ENCODE results near the gene SMIM3.
"Not testable (repeated sequence)": the region's sequence is repeated elsewhere in the genome, so short reads cannot be mapped to it uniquely, and the experiment has no call there.

The SMIM3 gene

DNA sequence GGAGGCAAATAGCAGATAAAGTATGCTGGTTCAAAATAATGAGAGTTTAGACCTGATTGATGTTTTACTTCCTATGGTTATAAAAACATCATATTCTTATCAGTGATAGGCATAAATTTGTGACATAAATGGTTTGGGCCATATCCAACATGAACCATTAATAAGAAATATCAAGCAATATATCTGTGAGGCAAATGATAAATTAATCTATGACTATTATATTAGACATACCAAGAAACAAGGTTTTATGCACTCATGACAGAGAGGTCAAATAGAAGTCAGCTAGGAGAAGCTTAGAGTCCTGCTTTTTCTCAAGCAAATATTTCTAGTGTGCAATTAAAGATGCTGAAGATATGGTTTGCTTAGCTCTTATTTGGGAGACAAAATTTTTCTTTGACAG, 10.4 kb downstream of the SMIM3 start:
- DNase-seq (ENCODE audit: low read depth): no peak
- H3K4me3 ChIP-seq (ENCODE audit: low read depth, low read length): no peak overlapping the region

- no peak overlapping the region for H3K4me3 ChIP-seq (ENCODE audit: low read depth, low read length)
- DNase-seq (ENCODE audit: low read depth): no peak
Observed at GRCh38 chr5:150789450-150789849, 10.9 kb downstream of the SMIM3 start.

- peak; percentile 99 for DNase-seq (ENCODE audit: low read depth)
- H3K4me3 ChIP-seq (ENCODE audit: low read depth, low read length): peak overlapping the region; percentile 23
Observed at GRCh38 chr5:150789943-150790611, 11.5 kb downstream of the SMIM3 start.

DNA sequence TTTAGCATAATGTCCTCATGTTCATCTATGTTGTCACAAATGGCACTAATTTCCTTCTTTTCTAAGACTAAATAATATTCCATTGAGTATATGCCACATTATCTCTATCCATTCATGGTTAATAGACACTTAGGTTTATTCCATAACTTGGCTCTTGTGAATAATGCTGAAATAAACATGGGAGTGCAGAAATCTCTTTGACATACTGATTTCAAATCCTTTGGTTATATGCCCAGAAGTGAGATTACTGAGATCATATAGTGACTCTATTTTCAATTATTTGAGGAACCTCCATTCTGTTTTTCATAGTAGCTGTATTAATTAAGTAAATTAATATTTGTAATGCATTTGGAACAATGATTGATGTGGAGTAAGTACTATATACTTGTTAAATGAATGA, 13.0 kb downstream of the SMIM3 start:
- no peak overlapping the region for H3K4me3 ChIP-seq (ENCODE audit: low read depth, low read length)
- DNase-seq (ENCODE audit: low read depth): no peak

DNA sequence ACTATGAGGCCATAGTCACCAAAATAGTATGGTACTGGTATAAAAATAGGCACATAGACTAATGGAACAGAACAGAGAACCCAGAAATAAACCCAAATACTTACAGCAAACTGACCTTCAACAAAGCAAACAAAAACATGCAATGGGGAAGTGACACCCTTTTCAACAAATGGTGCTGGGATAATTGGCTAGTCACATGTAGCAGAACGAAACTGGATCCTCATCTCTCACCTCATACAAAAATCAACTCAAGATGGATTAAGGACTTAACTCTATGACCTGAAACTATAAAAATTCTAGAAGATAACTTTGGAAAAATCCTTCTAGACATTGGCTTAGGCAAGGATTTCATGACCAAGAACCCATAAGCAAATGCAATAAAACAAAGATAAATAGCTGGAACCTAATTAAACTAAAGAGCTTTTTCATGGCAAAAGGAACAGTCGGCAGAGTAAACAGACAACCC, 14.9 kb downstream of the SMIM3 start:
- not testable (repeated sequence) for DNase-seq (ENCODE audit: low read depth)

DNA sequence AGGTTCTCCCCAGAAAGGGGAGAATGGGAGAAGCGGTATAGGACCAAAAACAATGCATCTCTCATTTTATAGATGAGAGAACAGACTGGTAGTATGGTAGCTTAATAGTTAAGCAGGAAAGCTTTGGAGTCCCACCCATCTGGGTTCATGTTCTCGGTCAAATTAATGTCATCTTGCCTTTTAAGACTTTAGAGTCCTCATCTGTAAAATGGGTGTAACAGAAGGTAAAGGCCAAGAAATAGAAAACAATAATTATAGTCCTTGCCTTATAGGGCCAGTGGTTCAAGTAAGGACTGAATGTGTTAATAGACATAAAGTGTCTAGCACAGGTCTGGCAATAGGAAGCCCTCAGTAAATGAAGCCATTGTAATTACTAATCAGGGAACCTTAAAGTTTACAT, 16.4 kb downstream of the SMIM3 start:
- no peak for DNase-seq (ENCODE audit: low read depth)

More for the DNA sequence above, 14.9 kb downstream of the SMIM3 start:
- H3K4me3 ChIP-seq (ENCODE audit: low read depth, low read length): not testable (repeated sequence)

DNA sequence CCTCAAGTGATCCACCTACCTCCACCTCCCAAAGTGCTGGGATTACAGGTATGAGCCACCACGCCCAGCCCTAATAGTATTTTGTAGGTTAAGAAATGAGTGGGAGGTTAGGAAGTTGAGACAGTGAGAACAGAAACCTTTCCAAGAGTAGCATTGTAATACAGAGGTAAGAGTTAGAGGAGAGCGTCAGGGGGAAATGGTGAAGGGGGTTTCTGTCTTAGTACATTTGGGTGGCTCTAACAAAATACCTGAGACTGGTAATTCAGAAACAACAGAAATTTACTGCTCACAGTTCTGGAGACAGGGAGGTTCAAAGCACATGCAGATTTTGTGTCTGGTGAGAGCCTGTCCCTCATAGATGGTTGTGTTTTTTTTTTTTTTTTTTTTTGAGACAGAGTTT, 18.8 kb downstream of the SMIM3 start:
- no peak overlapping the region for H3K4me3 ChIP-seq (ENCODE audit: low read depth, low read length)
- DNase-seq (ENCODE audit: low read depth): no peak

More for the DNA sequence above, 16.4 kb downstream of the SMIM3 start:
- no peak overlapping the region for H3K4me3 ChIP-seq (ENCODE audit: low read depth, low read length)

- DNase-seq (ENCODE audit: low read depth): no peak
Observed at GRCh38 chr5:150801117-150801927, 22.8 kb downstream of the SMIM3 start.

DNA sequence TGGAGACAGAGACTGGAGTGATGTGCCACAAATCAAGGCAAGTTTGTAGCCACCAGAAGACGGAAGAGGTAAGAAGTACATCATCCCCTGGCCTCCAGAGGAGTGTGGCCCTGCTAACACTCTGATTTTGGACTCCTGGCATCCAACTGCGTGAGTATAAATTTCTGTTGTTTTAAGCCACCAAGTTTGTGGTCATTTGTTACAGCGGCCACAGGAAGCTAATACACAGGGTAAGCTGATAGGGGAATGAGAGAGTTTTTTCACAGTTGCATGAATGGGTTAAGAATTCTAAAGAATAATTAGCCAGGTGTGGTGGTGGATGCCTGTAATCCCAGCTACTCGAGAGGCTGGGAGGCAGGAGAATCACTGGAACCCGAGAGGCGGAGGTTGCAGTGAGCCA, 25.8 kb downstream of the SMIM3 start:
- no peak overlapping the region for H3K4me3 ChIP-seq (ENCODE audit: low read depth, low read length)
- no peak for DNase-seq (ENCODE audit: low read depth)

More at GRCh38 chr5:150801117-150801927, 22.8 kb downstream of the SMIM3 start:
- peak overlapping the region; percentile 32 for H3K4me3 ChIP-seq (ENCODE audit: low read depth, low read length)

GRCh38 chr5:150809363-150809762, 30.8 kb downstream of the SMIM3 start:
- DNase-seq (ENCODE audit: low read depth): no peak
- no peak overlapping the region for H3K4me3 ChIP-seq (ENCODE audit: low read depth, low read length)

DNA sequence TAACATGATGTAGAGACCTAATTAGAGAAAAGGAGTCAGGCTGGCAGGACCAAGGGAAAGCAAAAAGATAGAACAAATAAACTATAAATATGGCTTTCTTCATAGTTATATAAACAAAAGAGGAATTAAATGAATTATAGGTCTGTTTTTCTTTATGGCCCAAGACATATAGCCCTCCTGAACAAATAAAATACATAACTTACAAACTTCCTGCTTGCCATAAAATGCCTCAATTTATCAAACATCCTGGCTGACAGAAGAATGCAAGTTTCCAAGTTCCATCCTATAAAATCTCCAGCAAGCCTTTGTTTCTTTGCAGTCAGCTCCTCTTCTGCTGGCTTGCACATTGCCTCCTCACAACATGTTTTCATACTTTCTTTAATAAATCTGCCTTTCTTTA, 36.5 kb downstream of the SMIM3 start:
- no peak overlapping the region for H3K4me3 ChIP-seq (ENCODE audit: low read depth, low read length)
- no peak for DNase-seq (ENCODE audit: low read depth)

- no peak for DNase-seq (ENCODE audit: low read depth)
- no peak overlapping the region for H3K4me3 ChIP-seq (ENCODE audit: low read depth, low read length)
Observed at GRCh38 chr5:150816946-150817345, 38.4 kb downstream of the SMIM3 start.

- H3K4me3 ChIP-seq (ENCODE audit: low read depth, low read length): no peak overlapping the region
- no peak for DNase-seq (ENCODE audit: low read depth)
Observed at GRCh38 chr5:150829744-150830143, 51.2 kb downstream of the SMIM3 start.

- DNase-seq (ENCODE audit: low read depth); H3K4me3 ChIP-seq (ENCODE audit: low read depth, low read length): not testable (repeated sequence)
Observed at GRCh38 chr5:150831821-150832220, 53.3 kb downstream of the SMIM3 start.

DNA sequence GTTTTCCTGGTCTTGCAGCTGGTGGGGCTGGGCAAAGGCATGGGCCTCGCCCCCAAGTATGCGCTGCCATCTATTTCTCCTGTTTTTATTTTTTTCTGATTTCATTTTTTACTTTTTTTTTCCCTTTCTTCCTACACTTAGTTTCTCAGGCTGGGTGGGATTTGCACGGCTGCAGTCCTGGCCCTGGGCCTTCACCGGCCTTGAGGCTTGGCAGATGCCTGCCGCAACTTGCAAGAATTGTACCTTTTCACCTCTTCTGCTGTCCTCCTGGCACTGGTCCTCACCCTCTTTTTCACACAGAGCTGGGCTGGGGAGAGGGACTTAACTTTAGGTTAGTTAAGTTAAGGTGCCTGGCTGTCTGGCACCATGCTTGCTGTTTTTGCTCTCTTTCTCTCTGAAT, 57.5 kb downstream of the SMIM3 start:
- H3K4me3 ChIP-seq (ENCODE audit: low read depth, low read length): no peak overlapping the region
- DNase-seq (ENCODE audit: low read depth): no peak

DNA sequence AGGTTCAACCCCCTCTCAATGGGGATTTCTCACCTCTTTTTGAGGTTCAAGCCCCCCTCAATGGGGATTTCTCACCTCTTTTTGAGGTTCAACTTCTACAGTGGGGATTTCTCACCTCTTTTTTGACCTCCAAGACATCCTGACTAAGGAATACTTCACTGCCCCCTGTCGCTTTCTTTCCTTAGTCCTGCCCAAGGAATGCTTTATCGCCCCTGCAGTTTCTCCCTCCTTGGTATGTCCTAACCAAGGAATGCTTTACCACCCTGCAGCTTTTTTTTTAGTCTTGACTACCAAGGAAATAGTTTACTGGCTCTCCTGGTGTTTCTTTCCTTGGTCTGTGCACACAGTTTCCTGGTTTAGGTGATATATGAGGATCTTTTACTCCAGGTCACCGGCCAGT, 58.1 kb downstream of the SMIM3 start:
- no peak overlapping the region for H3K4me3 ChIP-seq (ENCODE audit: low read depth, low read length)
- no peak for DNase-seq (ENCODE audit: low read depth)

GRCh38 chr5:150845185-150845859, 66.8 kb downstream of the SMIM3 start:
- not testable (repeated sequence) for H3K4me3 ChIP-seq (ENCODE audit: low read depth, low read length); DNase-seq (ENCODE audit: low read depth)

GRCh38 chr5:150846308-150846653, 67.7 kb downstream of the SMIM3 start, which contains the start of gene IRGM:
Gene IRGM (plus strand): TSS chr5:150846521. CDS start chr5:150848124, 1,603 bp downstream.
- H3K4me3 ChIP-seq (ENCODE audit: low read depth, low read length); DNase-seq (ENCODE audit: low read depth): not testable (repeated sequence)
